HG02840 (cell line): ENCODE data around the gene CACNB2.

ENCODE experiments used
- ATAC-seq: cut with Tn5 transposase; IDR thresholded peaks from one replicate; pipeline ENCODE4 v1.9.1; 2021; ENCODE audit warnings: mild to moderate bottlenecking, moderate library complexity, moderate number of reproducible peaks; ENCODE audit not compliant: unreplicated experiment, low FRiP score

Gene CACNB2

DNA sequence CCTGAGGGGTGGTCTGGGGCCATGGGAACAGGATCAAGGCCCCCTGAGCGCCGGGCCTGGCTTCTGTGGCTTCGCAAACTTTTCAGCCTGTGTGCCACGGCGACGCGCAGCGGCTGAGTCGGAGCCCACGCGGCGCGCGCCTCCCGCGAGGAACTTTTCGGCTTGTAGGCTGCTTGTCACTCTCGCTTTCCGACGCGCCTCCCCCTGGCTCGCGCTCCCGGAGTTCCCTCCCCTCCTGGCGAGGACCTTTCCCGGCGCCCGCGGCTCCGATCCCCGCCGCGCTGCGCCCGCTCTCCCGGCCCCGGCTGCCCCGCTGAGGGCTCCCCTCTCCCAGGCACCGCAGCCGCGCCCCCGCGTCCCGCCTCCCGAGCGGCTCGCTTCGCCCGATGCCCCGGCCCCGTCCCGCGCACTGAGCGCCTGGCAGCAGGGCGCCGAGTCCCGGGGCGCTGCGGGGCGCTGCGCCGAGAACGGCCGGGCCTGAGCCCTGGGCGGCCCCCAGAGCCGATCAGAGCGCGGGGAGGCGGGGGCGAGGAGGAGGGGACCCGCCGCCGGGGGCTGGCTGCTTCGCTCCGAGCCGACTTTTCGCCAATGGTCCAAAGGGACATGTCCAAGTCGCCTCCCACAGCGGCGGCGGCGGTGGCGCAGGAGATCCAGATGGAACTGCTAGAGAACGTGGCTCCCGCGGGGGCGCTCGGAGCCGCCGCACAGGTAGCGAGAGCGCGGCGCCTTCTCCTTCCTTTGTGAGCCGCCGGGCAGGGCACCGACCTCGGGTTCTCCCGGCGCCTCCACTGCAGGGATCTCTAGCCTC is at the start of gene CACNB2:
TSS of gene CACNB2 (plus strand) at position 276 of the 808 bp plus-strand sequence.
- no peak for ATAC-seq

DNA sequence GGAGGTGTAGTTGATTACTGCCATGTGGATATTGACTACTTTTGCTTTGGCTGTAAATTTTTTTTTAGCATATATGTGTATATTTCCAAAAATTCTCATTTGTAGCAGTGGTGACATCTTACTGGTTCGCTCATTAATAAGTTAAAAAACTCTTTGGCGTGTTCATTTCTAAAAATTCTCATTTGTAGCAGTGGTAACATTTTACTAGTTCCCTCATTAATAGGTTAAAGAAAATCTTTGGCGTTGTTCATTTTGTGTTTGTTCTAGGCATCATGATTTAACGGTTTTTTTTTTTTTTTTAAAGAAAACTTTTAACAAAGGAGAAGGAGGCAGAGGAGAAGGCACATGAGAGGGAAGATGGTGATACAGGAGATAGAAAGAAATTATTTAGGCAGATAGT is 45.9 kb upstream of the CACNB2 start:
- ATAC-seq, result no peak

DNA sequence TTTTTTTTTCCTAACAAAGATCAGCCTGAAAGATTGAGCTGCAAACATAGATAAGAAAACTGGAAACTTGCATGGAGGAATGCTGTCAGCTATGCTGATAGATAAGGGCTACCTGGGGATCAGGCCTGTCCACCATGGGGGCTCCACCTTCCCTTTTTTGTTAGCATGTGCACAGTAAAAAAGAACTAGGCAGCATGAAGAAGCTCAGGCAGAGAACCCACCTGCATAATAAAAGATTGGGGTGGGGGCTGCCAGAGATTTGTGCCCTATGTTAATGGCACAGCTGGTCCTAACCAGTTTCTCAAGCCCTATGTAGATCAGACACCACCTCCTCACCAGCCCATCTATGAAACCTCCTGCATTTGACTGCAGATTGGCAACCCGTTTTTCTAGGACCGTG is 45.4 kb upstream of the CACNB2 start:
- no peak for ATAC-seq

DNA sequence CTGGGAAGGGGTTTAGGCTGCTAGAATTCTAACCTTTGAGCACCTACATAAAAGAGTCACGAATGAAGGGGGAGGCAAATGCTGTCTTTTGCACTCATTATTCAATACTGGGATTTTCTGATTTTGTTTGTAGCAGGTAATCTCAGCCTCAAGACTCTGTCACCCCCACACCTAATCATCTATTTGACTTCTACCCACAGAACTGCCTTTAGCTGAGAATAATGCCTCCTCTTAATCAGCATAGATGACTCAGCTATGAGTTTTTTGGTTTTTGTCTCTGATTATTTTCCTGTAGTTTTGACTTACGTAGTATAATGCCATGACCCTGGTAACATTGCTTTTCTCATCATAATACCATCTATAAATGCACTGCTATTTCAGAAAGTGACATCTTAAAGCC is 42.7 kb upstream of the CACNB2 start:
- ATAC-seq, result no peak

DNA sequence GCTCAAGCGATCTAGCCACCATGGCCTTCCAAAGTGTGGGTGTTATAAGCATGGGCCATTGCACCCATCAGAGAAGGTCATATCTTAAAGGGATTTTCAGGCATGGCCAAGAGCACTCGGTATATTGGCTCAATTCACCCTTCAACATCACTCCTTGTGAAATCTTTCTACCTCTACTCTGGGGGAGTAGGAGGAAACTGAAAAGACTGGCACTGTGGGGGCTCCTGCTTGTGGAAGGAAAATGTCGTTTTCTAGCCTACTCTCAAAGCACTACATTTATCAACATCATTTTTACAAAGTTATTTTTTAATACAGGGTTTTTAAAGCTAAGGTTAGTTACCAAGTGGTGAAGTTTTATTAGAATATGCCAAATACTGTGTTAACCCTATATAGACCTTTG is 42.0 kb upstream of the CACNB2 start:
- ATAC-seq, result no peak

DNA sequence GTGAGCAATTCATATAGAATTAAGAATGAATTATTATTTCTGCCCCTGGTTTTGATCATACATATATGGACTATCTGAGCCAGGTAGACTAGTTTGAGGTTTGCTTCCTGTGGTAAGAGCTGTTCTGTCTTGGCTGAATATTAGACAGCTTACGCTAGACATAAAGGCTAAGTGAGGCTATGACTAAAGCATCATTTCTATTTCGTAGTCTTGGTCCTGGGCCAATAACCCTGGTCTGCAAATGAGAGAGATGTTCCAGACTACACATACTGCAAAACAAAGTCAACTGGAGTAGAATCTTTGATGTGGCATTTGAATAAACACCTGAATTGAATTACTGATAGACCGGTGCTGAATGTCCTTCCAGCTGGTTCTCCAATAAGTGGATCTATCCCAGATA is 40.8 kb upstream of the CACNB2 start:
- no peak for ATAC-seq

DNA sequence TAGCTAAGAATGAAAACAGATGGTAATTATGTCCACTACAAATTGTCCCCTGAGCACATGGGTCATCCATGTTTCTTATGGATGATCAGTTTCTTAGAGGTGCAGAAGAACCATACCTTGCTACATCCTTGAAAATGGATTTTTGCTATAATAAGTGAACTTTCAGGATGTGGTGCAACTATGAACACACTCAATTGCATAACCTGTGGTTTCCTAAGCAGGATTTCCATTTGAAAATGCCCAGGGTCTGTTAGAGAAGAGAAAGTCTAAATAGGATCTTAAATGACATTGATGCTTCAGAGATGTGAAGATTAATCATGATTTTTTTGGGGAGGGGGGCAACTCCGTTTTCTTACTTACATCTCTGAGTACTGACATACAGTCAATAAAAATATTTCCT is 39.6 kb upstream of the CACNB2 start:
- no peak for ATAC-seq

DNA sequence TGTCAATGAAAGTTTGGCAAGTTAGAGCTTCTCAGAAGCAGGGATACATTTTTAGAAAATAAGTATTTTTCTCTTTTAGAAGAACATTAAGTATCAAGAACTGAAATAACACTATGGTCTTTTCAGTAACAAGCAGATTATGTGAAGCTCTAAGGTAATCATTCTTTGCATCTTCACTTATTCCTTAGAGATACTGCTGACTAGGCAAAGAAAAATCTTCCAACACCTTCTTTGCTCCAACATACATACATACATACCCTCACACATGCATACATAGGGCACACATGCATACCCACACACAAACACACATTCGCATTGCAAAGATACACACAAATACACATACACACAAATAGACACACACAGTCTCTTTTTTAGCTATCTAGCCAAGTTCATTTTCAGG is 37.8 kb upstream of the CACNB2 start:
- ATAC-seq, result no peak

DNA sequence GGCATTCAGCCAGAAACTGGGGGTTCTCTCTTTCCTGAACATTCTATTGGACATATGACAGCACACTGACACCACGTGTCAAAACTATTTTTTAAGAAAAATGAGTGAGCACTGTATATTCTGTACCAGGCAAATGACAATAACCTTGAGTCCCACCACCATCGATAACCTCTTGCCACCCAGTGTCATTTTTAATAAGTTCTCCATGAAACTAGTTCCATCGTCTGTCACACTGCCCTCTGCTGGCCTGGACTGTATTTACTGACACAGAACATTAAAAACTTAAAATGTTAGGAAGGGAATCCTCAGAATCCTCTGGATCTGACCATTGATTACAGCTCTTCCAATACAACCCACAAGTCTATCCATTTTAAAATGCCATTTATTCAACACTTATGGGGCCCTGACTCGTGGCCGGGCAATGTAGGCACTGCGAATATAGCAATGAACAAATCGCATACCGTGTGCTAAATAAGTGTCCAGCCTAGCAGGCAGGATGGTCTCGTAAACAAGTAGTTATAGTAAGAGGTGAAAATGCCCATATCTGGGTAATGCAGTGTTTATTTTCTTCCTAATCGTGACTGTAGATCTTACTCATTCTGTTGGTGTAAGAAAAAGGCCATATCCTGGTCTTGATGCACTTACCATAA is 35.9 kb upstream of the CACNB2 start:
- ATAC-seq, result no peak

DNA sequence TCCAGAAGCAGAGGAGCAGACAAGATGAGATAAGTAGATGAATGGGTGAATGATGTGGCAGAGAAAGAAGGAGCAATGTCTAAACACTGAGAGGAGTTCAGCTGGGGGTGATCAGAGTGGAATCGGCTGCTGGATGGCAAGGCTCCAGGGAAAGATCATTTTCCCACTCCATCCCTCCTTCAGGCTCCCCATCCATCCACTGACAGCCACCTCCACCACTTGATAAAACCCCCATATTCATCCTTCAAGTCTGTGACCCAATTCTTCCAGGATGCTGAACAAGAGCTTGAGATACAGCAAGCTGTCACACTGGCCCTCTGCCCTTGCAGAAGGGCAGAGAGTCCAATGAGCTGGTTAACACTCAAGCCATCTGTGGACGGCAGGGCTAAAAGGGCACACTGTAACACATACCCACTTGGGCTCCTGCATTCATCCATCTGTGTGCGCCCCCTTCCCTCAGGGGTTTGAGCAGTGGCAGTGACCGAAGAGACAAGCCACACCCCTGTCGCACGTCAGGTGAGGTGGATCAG is 30.8 kb upstream of the CACNB2 start:
- no peak for ATAC-seq

DNA sequence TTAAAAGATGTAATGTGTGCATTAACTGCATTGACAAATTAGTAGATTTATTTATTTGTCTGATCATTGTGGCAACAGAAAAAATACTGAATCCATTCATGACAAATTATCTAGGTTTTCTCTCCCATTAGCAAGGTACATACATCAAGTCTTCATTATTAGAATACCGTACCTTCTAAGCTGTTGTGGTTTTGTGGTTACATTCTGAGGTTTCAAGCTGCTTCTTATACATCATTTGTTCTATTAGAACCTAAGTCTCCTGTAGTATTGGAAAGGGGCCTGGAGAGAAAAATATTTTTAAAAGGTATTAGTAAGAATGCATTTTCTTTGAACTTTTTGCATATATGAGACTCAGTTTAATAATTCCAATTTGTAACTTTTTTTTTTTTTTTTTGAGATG is 26.3 kb upstream of the CACNB2 start:
- no peak for ATAC-seq

DNA sequence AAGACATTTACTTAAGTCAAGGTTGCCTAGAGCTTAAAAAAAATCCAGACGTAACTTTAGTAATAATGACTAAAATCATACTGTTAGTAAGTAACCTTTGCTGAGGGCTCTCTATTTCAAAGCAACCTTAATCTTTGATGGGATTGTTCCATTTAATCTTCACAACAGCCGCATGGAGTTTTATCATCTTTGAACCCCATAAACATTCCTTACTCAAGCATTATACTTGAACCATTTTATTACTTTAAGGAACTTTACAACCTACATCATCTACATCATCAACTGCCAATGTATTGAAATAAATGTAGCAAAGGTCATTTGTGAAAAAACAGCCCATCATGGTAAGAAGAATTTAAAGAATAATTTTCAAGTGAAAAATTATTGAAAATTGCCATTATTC is 22.9 kb upstream of the CACNB2 start:
- no peak for ATAC-seq

DNA sequence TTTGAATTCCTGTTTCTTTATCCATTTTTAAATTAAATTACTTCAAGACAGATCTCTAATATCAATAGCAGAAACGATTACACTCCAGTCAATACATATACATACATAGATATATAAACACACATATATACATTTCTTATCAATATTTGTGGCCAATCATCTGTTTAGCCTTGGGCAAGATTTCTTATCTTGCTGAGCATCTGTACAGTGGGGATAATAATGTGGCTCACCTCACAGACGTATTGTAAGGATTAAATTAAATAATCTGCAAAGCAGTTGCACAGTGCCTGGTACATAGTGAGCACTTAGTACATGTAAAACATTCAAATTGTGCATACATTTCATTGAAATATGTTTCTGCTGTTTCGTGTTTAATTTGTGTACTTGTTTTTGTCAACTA is 17.5 kb upstream of the CACNB2 start:
- ATAC-seq, result no peak

DNA sequence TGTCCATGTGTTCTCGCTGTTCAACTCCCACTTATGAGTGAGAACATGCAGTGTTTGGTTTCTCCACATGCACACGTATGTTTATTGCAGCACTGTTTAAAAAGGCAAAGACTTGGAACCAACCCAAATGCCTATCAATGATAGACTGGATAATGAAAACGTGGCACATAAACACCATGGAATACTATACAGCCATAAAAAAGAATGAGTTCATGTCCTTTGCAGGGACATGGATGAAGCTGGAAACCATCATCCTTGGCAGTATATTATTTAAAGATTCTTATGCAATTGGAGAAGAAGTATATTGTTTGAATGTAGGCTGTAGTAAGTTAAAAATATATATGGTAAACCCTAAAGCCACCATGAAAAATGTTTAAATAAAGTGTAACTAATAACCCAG is 7.2 kb upstream of the CACNB2 start:
- no peak for ATAC-seq

DNA sequence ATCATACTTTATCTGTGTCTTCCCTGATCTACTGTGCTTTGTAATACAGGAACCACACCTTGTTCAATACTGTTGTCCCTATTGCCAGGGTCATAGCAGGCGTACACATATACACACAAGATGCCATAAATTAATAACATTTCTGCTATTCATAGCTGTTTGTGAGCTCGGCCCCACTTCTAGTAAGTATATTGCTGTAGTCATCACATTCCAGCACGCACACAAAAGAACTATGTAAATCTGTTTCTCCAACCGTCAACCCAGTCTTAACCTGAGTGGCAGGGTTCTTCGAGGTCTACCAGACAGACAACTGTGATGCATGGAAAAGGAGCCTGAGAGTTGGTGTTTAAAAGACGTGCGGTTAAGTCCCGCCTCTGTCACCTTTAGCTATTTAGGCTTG is 5.7 kb upstream of the CACNB2 start:
- no peak for ATAC-seq

DNA sequence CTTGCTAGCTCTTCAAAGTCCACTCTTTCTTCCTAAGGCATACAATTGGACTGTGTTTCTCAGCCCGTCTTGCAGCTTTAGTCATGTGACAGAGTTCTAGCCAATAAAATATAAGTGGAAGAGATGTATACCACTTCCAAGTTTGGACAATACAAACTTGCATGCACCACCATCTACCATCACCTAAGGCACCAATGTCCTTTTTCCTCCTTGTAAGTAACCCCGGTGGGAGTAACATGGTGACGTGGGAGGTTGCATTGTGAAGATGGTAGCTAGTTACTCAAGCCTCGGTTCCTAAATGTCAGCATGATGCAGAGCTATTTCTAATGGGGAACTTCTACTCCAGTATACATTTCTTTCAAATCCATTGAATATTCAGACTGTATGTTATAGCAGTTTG is 5.3 kb upstream of the CACNB2 start:
- no peak for ATAC-seq

DNA sequence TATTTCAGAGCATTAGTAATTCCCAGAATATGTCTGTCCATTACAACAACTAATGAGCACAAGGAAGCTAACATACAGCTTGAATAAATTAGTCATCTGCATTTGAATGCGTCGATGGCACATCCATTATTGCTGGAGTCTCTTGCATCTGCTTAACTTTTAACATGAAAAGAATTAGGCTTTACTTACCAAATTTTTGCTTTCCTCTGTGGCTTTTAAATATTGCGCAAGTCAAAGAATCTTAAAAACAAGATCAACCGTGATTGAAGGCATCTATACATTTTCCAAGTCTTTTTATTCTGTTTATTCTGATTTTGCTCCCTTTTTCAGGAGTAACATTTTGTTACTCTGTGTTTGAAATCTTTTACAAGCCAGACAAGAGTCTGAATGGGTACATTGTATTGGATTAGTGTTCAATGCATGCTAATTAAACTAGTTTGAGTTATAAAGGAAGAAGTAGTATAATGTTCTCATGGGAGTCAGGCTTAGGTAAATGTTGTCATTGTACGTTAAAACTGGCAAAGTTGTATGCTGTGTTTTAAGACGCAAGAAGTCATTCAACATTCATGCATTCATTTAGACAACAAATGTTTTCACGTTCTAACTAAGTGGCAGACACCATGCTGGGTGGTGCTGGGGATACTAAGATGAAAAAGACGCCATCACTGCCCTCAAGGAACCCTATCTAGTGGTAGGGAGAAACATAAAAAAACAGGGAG is 4.0 kb upstream of the CACNB2 start:
- no peak for ATAC-seq

DNA sequence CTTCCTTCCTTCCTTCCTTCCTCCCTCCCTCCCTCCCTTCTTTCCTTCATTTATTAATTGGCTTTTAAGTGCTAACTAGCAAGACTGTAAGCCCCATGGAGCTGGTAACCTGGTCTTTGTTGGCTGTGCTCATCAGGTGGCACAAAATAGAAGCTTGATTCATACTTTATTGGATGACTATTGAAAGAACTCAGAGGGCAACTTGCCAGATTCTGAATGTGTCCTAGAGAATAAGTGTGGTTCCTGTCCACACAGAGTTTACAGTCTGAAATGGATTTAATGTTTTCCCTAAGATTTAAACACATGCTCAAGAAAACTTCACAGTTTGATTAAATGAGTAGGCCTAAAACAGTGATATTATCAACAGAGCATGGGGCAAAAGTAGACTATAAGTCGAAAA is 3.1 kb upstream of the CACNB2 start:
- no peak for ATAC-seq

DNA sequence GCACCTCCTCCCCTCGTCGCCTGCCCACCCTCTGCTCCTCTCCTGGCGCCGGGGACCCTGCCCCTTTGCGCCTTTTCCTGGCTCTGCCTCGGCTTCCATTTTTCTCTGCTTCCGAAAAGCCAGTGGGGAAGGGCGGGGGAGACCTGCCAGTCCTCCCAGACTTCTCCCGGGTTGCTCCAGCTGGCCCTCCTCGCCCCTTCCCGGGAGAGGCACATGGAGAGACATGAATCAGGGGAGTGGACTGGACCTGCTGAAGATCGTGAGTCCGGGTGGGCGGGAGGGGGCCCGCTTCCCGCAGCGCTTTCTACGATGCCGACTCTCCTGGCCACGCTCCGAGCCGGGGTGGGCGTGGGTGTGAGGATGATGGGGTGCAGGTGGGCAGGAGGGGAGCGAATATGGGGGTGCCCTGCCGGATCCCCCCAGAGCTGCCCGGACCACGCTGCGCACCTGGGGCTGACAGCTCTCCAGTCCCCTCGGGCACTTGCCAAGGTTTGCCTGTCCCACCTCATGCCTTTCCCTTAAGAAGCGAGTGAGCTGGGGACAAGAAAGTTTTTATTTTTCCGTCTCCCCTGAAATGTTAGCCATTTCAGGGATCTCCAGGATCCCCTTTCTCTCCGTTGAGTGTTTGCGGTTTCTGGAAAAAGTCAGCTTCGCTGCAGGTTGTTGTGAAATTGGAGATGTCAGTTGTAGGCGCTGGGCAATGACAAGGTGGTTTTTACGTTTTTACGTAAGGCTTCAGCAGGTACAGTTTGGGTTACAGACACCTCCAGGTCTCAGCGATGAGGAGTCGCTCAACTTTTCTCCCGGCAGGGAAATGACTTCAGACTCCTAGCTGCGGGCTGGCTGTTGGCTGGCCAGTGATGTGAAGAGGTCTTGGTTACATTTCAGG is 977 bp downstream of the CACNB2 start:
- no peak for ATAC-seq

DNA sequence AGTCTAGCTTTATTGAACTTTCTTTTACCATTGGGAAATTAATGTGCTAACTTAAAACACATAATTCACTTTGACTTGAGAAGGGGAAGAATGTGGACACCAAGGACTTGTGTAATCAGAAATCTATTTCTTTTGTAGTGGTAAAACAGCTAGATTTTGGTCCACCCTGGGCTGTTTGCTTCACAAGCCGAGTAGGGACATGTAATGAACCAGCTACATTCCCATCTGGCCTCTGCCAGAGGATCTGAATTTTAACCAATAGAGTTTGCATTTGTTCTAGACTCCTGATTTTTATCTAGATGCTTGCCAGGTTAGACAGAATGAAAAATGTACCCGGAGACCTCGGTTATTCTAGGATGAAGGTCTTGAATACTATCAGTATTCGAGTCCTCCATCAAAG is 1.9 kb downstream of the CACNB2 start:
- no peak for ATAC-seq
